HPDE6-E6E7 (cell line): ENCODE measurements around the gene CRYBG3.
"Not testable (repeated sequence)": the region's sequence is repeated elsewhere in the genome, so short reads cannot be mapped to it uniquely, and the experiment has no call there.

Experiments
- DNase-seq: peaks from one replicate; pipeline ENCODE4 v3.0.0; 2011; ENCODE audit warnings: missing footprints; ENCODE audit errors: extremely low spot score

CRYBG3 gene

DNA sequence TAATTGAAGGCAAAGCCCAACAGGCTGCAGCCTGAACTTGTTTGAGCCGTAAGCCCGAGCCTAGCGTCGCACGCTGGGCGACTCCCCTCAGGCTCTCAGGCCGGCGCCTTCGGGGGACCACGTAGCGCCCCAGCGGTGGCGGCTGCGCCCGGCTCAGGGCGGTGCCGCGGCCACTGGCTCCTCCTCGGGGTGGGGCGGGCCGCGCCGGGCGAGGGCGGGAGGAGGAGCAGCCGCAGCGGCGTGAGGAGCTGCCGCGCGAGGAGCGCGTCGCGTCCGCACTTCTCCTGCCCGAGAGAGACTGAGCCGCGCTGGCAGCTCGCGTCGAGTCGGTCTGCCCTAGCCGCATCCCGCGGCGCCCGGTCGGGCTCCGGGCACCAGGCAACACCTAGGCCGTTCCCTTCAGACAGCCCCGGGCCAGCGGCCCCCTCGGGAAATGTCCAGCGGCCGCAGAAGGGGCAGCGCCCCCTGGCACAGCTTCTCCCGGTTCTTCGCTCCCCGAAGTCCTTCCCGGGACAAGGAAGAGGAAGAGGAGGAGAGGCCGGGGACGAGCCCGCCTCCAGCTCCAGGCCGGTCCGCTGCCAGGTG, at the start of gene CRYBG3:
Gene CRYBG3 (plus strand): TSS at position 238 of the 585 bp plus-strand sequence. CDS start 196 bp downstream, at position 434.
- peak; percentile 87 for DNase-seq

DNA sequence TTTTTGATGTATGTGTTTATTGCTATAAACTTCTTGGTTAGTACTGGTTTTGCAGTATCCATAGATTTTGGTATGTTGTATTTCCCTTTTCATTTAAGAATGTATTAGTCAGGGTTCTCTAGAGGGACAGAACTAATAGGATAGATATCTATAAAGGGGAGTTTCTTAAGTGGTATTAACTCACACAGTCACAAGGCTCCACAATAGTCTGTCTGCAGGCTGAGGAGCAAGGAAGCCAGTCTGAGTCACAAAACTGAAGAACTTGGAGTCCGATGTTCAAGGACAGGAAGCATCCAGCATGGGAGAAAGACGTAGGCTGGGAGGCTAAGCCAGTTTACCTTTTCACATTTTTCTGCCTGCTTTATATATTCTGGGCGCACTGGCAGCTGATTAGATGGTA, 48.9 kb upstream of the CRYBG3 start:
- no peak for DNase-seq

DNA sequence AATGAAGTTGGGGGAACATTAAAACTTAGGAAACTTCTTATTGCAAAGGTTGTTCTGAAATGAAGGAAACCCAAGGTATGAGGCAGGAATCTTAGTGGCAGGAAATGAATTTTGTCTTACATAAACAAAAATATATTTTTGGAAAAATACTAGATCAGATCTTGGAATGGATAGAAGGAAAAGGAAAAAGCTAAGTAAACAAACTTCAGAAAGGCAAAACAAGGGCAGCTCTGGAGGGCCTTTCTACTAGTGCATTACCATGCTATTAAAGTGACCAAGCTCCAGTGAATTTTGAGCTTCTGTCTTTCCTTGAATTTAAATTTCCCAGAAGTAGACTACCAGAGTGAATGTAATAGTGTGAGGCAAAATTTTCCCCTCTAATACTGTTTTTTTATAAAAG, 43.7 kb upstream of the CRYBG3 start:
- DNase-seq, result no peak

DNA sequence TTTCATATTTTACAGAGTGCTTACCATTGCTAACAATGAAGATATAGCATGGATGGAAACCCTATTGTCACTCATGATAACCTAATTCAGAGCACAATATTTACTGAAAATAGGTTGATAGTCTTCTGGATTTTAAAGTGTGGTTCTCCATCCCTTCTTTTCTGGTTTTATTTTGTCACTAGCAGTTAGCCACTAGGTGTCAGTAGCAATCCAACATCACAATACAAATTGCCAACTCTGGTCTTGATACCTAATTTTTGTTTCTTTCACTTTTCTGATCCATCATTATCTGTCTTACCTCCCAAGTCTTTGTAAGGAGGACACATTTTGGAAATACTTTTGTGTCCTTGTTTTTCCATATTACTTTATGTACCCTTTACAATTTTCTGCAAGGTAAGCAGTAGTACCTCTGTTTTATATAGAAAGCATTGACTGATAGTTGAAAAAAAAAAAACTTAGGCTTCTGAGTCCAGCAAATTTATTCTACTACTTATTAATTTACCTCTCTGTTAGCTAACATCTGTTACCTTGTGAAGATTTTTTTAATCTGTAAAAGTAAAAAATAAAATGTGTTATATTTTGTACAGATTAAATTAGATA, 28.3 kb upstream of the CRYBG3 start:
- peak; percentile 4 for DNase-seq

DNA sequence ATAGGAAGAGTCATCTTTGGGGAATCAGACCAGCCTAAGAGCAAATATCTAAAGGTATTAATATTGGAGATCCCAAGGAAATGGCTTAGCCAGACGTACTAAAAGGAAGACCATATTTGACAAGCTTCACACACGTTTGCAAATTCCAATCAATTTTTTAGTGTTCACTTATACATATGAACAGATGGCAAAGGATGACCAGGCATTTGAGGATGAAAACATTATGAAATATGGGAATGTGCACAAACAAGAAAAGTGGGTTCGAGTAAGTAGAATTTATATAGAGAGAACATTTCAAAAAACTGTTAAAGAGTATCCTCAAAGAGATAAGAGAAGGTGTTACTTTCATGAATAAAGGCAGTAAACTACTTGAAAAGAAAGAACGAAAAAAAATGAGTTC, 25.9 kb upstream of the CRYBG3 start:
- no peak for DNase-seq

DNA sequence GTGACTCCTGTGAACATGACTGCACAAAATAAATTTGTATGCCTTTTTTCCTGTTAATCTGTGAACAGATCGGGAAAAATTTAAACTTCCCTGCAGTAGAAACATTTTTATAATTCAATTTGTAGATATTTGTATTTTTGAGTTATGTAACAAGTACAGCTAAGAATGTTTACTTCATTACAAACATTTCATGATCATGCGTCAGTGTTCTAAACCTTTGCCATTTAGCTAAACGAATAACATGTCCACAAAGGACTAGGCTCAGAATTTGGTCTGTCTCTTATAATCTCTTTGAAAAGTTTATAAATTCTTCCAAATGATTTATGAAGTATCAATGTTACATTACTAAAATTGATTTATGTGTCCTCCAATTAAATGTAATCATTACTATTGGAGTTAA, 17.3 kb upstream of the CRYBG3 start:
- no peak for DNase-seq

DNA sequence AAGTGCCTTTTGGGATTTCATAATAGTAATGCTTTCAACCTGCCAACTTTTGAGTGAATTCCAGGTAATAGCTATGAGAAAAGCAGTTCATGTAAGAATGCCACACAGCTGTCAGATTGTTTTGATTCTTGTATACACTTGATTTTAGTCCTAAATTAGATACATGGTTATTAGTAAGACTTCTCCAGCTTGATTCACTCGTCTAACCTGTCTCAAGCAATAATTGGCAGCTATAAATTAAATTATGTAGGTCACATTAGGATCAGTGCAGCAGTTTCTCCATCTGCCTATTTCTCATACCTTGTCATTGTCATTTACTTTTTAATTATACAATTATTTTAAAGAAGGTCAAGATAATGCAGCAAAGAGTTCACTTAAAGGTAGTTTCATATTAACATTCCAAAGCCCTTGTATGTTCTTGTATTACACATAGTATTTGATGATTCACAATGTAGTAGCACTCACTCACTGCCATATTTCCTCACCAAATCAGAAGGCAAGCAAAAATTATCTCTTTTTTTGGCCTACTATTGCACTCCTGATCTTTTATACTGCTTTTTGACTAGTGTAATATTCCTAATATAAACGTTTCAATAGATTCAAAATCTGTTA, 10.9 kb upstream of the CRYBG3 start:
- DNase-seq, result peak; percentile 22

DNA sequence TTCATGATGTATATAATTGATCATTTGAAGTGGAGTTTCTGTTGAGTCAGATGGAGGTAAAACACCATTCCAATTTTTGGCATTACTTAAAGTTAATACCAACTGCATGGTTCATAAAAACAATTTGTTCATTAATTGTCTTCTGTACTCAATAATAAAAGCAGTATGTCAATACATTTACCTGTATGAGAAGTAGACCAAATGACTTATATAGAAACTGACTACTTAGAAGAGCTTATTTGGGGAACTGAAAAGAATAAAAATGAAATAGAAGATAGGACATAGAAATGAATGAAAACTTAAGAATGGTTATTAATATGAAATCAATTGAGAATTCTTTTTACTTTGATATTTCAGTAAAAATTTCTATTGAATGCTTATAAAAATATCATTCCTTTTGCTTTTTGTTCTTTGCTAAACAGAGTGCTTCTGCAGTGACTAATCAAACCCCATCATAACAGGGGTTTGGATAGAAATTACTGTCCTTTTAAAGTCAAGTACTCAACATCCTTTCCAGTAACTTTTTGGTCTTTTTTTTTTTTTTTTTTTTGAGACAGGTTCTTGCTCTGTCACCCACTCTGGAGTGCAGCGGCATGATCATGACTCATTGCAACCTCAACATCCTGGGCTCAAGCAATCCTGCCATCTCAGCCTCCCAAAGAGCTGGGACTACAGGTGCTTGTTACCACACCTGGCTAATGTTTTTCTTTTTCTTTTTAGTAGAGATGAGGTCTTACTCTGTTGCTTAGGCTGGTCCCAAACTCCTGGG, 6.5 kb upstream of the CRYBG3 start:
- no peak for DNase-seq

DNA sequence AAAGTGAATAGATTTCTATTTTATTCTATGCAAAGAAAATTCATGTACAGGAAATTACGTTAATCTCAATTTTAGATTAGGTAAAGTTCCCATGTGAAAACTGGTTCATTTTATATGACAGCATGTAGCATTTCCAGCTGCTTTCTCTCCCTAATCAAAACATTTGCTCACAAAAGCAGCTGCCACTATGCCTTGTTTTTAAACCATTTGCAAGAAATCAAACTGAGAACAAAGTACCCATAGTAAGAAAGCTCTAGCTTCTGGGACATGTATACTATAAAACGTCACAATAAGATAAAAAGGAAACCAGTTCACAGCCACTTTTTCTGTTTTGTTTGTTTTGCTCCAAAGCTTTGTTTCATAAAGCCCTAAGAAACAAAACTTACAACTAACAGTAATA, 5.0 kb upstream of the CRYBG3 start:
- no peak for DNase-seq

DNA sequence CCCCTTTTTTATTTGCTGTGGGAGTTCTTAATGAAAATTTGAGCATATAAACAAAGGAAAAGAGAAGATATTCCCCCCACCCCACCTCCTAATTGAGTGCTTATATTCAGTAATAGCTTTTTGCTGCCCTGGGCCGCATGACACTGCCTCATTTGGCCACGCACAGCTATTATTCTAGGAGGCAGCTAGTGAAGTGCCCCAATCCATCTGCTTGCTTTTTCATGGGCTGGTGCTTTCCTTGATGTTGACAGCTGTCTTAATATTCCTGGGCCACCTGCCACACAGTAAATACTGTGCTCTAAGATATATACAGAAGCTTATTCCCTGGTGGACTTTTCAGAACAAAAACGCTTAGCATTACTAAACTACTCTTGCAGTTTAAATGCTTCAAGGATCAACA, 3.8 kb upstream of the CRYBG3 start:
- no peak for DNase-seq

DNA sequence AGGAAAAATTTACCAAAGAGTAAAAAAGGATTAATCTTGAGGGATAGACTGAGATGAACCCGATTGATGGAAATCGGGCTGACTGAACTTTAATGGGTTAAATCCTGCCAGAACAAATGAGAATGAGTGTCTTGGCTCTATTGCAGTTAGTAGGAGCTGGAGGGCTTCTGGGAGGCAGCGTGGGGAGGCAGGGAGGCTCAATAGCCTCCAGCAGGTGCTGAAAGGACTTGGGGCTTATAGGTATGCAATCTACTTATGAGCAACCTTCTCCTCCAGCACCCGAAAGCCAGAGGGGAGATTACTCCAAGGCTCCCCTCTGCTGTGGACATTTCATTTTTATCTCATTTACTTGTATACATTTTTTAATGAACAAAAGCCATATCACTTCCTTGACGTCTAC, 1.0 kb upstream of the CRYBG3 start:
- no peak for DNase-seq

DNA sequence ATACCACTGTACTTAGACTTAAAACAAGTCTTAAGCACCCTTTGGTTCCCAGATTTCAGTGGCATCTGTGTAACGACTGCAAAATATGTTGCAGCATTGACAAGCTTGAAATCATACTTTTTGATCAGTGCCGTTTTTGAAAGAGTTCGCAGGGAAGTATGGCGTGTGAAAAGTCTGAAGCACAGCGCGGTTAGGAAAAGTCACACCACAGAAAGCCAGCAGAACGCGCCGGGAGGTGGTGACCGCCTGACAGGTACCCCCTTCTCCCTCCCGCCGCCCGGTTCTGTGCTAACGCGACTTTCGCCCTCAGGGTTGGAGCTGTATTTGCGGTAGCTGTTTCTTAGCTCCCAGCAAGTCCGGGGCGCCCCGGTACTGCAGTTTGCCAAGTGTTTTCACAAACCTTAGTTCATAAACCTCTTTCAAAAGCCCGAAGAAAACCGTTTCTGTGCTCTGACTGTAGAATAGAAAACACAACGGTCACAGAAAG, 481 bp upstream of the CRYBG3 start:
- peak; percentile 14 for DNase-seq

DNA sequence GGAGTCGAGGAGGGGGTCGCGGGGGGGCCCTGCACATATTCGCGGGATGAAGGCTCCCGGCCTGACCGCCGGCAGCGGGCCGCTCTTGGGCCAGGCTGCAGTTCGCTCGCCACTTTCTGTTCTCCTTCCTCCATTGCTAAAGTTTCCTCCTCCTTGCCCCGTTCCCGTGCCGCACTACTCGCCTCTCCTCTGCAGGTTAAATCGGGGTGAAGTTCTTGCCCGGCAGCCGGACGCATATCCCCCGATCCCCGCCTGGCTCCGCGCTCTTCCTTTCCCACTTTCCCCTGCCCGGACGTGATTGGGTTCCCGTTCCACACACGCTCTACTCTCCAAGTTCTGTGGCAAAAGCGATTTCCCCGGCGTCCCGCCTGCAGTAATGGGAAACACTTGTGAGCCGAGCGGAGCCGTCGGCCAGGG, 556 bp downstream of the CRYBG3 start:
- peak; percentile 23 for DNase-seq

DNA sequence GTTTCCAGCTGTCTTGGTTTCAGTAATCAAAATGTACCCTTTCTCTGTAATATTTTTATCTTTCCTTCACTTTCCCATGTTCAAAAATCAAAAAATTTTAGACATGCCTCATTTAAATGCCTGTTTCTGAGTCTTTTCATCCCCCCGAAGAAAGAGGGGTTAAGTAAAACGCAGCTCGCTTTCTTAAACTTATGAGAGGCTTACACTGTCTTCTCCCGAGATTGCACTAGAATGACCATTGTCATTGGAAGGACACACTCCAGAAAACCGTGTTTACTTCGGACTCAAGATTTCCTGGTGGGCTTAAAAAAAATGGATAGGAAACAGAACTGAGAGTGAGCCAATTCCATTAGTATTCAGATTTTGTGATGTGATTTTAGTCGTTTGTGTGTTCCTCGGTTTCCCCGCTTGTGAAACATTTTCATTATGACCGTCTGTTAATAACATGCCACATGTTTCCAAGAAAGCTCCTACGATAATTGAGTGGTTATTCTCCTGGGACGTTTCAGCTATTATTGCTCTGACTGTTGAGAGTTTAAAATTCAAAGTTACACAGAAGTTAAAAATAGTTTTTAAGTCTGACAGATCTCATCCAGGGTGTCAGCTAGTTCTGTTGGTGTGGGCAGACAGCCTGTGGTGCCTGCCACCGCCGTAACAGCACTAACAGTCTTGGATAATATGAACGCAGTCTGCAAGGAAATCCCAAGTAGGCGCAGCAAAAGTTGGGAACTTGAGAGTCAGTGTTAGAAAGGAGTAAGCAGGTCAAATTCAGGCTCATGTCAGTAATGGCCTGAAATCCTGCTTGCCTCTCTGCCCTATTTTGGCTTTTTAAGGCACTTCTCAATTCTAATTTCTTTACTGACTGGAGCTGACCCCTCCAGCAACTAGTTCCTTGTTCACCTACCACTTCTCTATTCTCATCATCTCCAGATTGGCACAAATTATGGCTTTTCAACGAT, 1.5 kb downstream of the CRYBG3 start:
- no peak for DNase-seq

DNA sequence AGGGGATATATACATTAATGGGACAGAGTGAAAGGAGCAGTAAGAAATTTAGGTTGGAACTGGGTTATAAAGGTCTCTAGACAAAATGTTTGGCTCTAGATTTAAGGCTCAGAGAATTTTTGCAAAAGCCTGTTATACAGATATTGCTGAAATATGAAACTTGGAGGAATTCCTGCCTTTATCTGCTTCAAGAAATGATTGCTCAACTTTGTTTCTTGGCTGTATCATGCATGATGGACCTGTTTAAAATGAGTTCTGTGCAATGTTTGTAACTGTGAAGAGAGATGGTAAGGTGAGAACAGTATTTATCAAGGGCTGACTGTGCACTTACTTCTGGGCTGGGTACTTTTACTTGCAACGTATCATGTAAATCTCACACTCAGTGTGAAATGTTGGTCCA, 3.3 kb downstream of the CRYBG3 start:
- no peak for DNase-seq

DNA sequence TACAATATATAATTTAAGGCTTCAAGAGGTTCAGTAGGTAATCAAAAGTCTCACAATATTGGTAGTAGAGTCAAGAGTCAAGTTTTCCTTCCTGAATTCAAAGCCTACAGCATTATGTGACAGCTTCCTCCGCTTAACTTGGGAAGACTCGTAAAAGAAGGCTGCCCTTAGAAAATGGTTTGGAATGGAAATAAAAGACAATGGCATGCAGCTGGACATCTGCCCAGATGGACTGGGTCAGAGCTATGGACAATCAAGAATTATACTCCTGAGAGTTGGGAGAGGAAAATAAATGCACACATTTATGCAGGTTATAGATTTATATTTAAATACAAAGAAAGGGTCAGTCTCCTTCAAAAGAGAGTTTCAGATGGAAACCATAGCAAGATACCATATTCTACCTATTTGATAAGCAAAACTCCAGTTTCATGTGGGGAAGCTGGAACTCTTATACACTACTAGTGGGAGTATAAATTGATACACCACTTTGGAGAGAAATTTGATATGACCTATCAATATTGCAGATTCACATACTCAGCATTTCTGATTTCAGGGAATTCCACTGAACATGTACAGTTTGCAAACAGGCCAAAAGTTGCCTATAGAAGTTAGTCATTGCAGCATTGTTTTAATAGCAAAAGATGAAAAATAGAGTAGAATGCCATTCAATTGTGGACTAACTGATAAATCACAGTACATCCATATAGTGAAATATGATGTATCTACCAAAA, 6.1 kb downstream of the CRYBG3 start:
- no peak for DNase-seq

DNA sequence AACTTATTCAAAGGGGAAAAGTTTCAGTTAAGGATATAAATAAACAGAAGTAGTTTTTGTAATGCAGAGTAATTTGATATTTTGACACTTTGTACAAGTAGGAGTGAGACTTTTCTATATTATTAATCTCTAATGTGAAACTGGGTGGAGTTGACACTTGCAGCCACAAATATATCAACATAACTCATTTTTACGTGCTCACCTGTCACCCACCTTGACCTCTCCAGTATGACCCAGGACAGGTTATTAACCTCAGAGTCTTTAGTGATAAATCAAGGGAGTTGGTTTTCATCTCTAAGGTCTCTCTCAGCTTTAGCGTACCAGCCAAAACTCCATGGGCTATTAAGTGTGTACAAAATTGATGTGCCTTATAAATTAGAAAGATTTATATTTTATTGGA, 7.4 kb downstream of the CRYBG3 start:
- no peak for DNase-seq

DNA sequence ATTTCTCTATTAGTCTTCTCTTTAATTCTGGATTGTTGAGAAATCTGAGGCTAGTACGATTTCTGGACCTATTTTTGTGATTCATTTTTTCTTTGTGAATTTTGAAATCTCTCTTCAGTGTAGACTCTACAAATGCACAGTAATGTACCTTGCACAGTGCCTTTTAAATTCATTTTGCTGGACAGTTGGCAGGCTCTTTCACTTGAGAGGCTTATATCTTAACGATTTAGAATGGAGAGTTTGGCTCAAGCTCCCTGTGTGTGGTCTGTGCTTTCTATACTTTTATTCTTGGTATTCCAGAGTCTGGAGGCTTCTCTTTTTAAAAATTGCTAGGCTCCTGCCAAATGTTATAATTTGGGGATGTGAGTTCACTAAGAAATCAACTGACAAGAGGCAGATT, 8.8 kb downstream of the CRYBG3 start:
- no peak for DNase-seq

DNA sequence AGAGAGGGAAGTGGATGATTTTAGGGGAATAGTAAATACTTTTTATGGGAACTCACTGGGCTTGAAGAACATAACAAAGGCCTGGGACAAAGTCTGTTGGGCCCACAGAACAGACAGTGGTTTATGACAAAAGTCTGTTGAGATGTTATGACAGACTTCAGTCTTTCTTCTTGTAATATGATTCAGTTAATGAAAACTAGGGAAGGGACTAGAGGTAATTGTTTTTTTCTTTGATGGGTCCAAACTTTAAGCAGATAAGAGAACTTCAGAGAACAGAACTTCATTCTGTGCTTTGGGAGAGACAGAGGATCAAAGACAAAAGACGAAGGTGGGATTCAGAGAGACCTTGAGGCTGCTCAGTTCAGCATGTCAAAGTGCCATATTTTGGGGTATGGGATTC, 9.3 kb downstream of the CRYBG3 start:
- DNase-seq, result no peak

DNA sequence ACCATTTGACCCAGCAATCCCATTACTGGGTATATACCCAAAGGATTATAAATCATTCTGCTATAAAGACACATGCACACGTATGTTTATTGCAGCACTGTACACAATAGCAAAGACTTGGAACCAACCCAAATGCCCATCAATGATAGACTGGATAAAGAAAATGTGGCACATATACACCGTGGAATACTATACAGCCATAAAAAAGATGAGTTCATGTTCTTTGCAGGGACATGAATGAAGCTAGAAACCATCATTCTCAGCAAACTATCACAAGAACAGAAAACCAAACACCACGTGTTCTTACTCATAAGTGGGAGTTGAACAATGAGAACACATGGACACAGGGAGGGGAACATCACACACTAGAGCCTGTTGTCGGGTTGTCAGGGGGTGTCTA, 11.4 kb downstream of the CRYBG3 start:
- DNase-seq, result not testable (repeated sequence)

DNA sequence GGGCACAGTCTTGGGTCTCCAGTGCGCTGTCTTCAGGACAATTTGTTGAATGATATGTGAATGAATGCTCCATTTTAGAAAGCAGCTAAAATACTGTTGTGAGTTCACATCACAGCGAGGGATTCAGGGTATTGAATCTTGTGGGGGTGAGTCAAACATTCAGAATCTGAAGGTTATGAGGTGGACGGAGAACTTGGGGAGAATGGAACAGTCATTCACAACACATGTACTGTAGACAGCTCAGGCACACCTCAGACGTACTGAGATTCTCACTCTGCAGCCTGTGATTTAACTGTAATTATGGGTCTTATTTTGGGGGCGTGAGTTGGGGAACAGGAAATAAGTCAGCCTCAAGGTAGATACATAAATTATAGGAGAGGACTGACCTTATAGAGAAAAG, 13.9 kb downstream of the CRYBG3 start:
- DNase-seq, result no peak
